ENCODE measurements around the gene ADAMTS9. TPM values are rescaled to one million over a fixed set of nuclear protein-coding genes. Genes with fewer than 3 reads are reported as not detected.
A peak's percentile ranks its signal among the peaks of the same experiment; 100 is the strongest.

ADAMTS9 gene
- total and polyA plus RNA-seq, 4 donors: 1.2 to 13.8 (median 7.4) TPM

DNA sequence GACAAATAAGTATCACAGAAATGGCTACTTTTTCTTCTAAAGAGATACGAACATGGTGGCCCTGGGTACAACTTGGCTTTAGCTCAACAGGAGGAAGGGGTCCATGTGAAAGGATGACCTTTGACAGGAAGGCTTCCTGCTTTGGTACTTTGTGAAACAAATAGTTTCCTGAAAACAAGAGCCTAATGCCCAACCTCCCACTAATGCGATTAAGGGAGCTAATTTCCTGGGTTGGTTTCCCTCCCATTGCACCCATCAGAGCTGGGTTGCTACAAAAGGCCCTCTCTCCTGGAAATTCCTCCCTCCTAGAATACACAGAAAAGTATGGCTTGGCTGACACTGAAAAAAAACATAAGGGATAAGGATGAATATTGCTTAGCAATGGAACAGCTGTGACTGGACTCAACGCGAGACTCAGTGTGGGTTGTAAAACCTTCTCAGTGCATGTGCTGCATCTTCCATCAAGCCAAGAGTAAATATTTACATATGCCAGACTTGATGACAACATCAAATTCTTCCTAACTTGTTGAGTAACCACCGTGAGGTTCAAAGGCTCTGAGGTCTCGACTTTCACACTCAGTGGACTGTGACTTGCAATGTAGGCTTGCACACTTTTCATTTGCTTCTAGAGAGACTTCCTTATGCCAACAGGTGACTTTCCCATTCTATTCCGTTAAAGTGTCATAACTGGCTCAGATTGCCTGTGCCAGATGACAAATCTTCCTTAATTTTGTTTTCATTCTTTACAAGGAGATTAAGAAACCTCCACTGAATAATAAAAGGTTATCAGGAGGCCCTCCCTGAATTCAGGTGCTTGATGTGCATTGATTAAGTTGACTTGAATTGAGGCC, 60.1 kb downstream of the ADAMTS9 start (continued):
- TF ChIP-seq, protein P1, sequence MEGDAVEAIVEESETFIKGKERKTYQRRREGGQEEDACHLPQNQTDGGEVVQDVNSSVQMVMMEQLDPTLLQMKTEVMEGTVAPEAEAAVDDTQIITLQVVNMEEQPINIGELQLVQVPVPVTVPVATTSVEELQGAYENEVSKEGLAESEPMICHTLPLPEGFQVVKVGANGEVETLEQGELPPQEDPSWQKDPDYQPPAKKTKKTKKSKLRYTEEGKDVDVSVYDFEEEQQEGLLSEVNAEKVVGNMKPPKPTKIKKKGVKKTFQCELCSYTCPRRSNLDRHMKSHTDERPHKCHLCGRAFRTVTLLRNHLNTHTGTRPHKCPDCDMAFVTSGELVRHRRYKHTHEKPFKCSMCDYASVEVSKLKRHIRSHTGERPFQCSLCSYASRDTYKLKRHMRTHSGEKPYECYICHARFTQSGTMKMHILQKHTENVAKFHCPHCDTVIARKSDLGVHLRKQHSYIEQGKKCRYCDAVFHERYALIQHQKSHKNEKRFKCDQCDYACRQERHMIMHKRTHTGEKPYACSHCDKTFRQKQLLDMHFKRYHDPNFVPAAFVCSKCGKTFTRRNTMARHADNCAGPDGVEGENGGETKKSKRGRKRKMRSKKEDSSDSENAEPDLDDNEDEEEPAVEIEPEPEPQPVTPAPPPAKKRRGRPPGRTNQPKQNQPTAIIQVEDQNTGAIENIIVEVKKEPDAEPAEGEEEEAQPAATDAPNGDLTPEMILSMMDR (IDR thresholded peaks at IDR 0.05; ENCODE audit: low read depth, low read length, missing input control): no peak
- TF ChIP-seq FOXA2 (IDR thresholded peaks at IDR 0.05): peak; percentile 91
- TF ChIP-seq TAF1 (conservative IDR thresholded peaks at IDR 0.05): no peak
- TF ChIP-seq HNF4A (conservative IDR thresholded peaks at IDR 0.05): peak; percentile 87 to 88

DNA sequence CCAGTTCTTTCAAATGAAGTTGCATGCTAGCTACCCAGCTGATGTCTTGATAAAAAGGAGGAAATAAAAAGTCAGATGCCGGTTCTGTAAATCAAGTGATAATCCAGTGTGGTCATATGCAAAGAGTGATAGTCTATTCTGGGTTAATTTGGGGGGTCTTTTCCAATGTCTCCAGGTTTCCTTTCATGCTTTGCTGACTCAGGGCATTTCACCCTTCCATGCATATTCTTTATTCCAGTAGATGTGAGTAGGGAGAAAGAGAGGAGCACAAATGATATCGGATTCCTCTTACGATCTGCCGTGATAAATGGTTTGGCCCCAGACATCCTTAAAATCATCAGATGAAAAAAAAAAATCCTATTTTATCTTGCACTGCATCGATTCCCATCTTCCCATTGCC, 60.8 kb downstream of the ADAMTS9 start:
- no peak overlapping the region for H3K4me3 ChIP-seq (ENCODE audit: low read depth in 1 of 3, low read length in 3 of 3)
- peaks cover 0 to 11% (median 9%) of the 10 kb centered on the region in 4 donors for H3K4me1 ChIP-seq (ENCODE audit: control insufficient read depth in 4 of 4, insufficient read depth in 4 of 4, low read length in 3 of 4)
- H3K36me3 ChIP-seq (ENCODE audit: control insufficient read depth in 4 of 4, insufficient read depth in 3 of 4, low read depth in 1 of 4, low read length in 3 of 4): no peaks in the 10 kb centered on the region
- no peak for DNase-seq (ENCODE audit: low spot score)
- 91% methylated on average over 5 of the region's 5 CpGs for WGBS
- no peaks in the 10 kb centered on the region for H3K9me3 ChIP-seq (ENCODE audit: control insufficient read depth in 4 of 4, low read length in 3 of 4)
- H3K27me3 ChIP-seq (ENCODE audit: control insufficient read depth in 4 of 4, insufficient read depth in 4 of 4, low read length in 3 of 4): no peaks in the 10 kb centered on the region
- no peak overlapping the region for H3K27ac ChIP-seq (ENCODE audit: low read depth in 1 of 2, low read length in 2 of 2)
- no peak overlapping the region for H3K9ac ChIP-seq (ENCODE audit: low read depth in 1 of 2, low read length in 2 of 2)
- TF ChIP-seq RAD21 (IDR thresholded peaks at IDR 0.05) (no peak), NR2F2 (IDR thresholded peaks at IDR 0.05) (no peak)

DNA sequence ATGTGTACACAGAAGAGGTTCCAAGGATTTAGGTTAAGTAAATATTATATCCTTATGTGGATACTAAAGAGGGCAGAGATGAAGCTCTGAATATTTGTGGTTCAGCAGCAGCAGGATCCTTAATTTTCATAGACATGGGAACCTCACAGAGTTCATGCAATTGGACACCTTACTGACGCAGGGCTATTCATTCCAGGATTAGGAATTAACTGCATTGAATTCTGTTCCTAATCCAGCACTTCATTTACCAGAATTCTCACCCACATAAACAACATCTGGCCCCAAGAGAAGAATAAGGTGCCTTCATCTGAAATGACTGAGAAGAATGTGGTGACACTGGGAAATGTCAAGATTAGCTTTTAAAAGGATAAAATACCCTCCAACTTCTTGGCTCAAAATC, 62.4 kb downstream of the ADAMTS9 start:
- TF ChIP-seq SP1 (IDR thresholded peaks at IDR 0.05) (no peak), RXRA (IDR thresholded peaks at IDR 0.05) (no peak), YY1 (IDR thresholded peaks at IDR 0.05) (no peak), FOXA2 (IDR thresholded peaks at IDR 0.05) (no peak), HNF4A (conservative IDR thresholded peaks at IDR 0.05) (no peak), FOXA1 (IDR thresholded peaks at IDR 0.05) (no peak), JUND (IDR thresholded peaks at IDR 0.05) (no peak), NR2F2 (IDR thresholded peaks at IDR 0.05) (no peak), TAF1 (conservative IDR thresholded peaks at IDR 0.05) (no peak), EGR1 (IDR thresholded peaks at IDR 0.05; ENCODE audit: low read depth in 2 of 2) (no peak)
- TF ChIP-seq, protein P2, sequence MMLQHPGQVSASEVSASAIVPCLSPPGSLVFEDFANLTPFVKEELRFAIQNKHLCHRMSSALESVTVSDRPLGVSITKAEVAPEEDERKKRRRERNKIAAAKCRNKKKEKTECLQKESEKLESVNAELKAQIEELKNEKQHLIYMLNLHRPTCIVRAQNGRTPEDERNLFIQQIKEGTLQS (IDR thresholded peaks at IDR 0.05): no peak
- TF ChIP-seq, protein P3, sequence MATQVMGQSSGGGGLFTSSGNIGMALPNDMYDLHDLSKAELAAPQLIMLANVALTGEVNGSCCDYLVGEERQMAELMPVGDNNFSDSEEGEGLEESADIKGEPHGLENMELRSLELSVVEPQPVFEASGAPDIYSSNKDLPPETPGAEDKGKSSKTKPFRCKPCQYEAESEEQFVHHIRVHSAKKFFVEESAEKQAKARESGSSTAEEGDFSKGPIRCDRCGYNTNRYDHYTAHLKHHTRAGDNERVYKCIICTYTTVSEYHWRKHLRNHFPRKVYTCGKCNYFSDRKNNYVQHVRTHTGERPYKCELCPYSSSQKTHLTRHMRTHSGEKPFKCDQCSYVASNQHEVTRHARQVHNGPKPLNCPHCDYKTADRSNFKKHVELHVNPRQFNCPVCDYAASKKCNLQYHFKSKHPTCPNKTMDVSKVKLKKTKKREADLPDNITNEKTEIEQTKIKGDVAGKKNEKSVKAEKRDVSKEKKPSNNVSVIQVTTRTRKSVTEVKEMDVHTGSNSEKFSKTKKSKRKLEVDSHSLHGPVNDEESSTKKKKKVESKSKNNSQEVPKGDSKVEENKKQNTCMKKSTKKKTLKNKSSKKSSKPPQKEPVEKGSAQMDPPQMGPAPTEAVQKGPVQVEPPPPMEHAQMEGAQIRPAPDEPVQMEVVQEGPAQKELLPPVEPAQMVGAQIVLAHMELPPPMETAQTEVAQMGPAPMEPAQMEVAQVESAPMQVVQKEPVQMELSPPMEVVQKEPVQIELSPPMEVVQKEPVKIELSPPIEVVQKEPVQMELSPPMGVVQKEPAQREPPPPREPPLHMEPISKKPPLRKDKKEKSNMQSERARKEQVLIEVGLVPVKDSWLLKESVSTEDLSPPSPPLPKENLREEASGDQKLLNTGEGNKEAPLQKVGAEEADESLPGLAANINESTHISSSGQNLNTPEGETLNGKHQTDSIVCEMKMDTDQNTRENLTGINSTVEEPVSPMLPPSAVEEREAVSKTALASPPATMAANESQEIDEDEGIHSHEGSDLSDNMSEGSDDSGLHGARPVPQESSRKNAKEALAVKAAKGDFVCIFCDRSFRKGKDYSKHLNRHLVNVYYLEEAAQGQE (IDR thresholded peaks at IDR 0.05): no peak
- TF ChIP-seq, protein P4, sequence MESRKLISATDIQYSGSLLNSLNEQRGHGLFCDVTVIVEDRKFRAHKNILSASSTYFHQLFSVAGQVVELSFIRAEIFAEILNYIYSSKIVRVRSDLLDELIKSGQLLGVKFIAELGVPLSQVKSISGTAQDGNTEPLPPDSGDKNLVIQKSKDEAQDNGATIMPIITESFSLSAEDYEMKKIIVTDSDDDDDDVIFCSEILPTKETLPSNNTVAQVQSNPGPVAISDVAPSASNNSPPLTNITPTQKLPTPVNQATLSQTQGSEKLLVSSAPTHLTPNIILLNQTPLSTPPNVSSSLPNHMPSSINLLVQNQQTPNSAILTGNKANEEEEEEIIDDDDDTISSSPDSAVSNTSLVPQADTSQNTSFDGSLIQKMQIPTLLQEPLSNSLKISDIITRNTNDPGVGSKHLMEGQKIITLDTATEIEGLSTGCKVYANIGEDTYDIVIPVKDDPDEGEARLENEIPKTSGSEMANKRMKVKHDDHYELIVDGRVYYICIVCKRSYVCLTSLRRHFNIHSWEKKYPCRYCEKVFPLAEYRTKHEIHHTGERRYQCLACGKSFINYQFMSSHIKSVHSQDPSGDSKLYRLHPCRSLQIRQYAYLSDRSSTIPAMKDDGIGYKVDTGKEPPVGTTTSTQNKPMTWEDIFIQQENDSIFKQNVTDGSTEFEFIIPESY (IDR thresholded peaks at IDR 0.05): no peak
- TF ChIP-seq, protein P5, sequence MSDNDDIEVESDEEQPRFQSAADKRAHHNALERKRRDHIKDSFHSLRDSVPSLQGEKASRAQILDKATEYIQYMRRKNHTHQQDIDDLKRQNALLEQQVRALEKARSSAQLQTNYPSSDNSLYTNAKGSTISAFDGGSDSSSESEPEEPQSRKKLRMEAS (IDR thresholded peaks at IDR 0.05): no peak

More for the DNA sequence above, 62.4 kb downstream of the ADAMTS9 start:
- no peaks in the 10 kb centered on the region for H3K36me3 ChIP-seq (ENCODE audit: control insufficient read depth in 4 of 4, insufficient read depth in 3 of 4, low read depth in 1 of 4, low read length in 3 of 4)
- H3K4me3 ChIP-seq (ENCODE audit: low read depth in 1 of 3, low read length in 3 of 3): no peak overlapping the region
- DNase-seq (ENCODE audit: low spot score): no peak
- H3K4me1 ChIP-seq (ENCODE audit: control insufficient read depth in 4 of 4, insufficient read depth in 4 of 4, low read length in 3 of 4): peaks cover 0 to 11% (median 9%) of the 10 kb centered on the region in 4 donors
- H3K9me3 ChIP-seq (ENCODE audit: control insufficient read depth in 4 of 4, low read length in 3 of 4): no peaks in the 10 kb centered on the region
- H3K9ac ChIP-seq (ENCODE audit: low read depth in 1 of 2, low read length in 2 of 2): no peak overlapping the region
- H3K27ac ChIP-seq (ENCODE audit: low read depth in 1 of 2, low read length in 2 of 2): no peak overlapping the region
- H3K27me3 ChIP-seq (ENCODE audit: control insufficient read depth in 4 of 4, insufficient read depth in 4 of 4, low read length in 3 of 4): no peaks in the 10 kb centered on the region
- WGBS: 91% methylated on average over 1 of the region's 1 CpG

All from liver (tissue), 9 donors.